GM10266 (cell line): ENCODE data around the gene EID1.

Source experiments
- DNase-seq: peaks from one replicate; pipeline ENCODE4 v3.0.0; 2012; ENCODE audit errors: extremely low spot score
- TF ChIP-seq, protein P1 (sequence below): IDR thresholded peaks from 2 replicates; pipeline ENCODE4 v1.5.1; 2012; ENCODE audit warnings: mild to moderate bottlenecking, low read depth; ENCODE audit not compliant: control insufficient read depth, insufficient read depth; ENCODE audit errors: missing control alignments

EID1 gene

DNA sequence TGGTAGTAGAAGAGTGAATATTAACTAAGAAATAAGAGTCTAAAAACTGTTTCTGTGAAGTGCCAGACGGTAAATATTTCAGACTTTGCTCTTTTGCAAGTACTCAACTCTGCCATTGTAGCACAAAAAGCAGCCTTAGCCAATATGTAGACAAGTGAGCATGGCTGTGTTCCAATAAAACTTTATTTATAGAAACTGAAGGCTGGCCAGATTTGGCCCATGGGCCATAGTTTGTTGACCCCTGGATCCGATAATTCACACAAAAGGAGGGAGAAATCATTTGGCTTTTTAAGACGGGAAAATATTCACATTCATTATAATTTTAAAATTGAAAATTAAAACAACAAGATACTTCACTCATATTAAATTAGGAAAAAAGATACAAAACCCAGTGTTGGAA, 15.4 kb downstream of the EID1 start:
- TF ChIP-seq, protein P1, sequence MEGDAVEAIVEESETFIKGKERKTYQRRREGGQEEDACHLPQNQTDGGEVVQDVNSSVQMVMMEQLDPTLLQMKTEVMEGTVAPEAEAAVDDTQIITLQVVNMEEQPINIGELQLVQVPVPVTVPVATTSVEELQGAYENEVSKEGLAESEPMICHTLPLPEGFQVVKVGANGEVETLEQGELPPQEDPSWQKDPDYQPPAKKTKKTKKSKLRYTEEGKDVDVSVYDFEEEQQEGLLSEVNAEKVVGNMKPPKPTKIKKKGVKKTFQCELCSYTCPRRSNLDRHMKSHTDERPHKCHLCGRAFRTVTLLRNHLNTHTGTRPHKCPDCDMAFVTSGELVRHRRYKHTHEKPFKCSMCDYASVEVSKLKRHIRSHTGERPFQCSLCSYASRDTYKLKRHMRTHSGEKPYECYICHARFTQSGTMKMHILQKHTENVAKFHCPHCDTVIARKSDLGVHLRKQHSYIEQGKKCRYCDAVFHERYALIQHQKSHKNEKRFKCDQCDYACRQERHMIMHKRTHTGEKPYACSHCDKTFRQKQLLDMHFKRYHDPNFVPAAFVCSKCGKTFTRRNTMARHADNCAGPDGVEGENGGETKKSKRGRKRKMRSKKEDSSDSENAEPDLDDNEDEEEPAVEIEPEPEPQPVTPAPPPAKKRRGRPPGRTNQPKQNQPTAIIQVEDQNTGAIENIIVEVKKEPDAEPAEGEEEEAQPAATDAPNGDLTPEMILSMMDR = no peak
- no peak for DNase-seq

DNA sequence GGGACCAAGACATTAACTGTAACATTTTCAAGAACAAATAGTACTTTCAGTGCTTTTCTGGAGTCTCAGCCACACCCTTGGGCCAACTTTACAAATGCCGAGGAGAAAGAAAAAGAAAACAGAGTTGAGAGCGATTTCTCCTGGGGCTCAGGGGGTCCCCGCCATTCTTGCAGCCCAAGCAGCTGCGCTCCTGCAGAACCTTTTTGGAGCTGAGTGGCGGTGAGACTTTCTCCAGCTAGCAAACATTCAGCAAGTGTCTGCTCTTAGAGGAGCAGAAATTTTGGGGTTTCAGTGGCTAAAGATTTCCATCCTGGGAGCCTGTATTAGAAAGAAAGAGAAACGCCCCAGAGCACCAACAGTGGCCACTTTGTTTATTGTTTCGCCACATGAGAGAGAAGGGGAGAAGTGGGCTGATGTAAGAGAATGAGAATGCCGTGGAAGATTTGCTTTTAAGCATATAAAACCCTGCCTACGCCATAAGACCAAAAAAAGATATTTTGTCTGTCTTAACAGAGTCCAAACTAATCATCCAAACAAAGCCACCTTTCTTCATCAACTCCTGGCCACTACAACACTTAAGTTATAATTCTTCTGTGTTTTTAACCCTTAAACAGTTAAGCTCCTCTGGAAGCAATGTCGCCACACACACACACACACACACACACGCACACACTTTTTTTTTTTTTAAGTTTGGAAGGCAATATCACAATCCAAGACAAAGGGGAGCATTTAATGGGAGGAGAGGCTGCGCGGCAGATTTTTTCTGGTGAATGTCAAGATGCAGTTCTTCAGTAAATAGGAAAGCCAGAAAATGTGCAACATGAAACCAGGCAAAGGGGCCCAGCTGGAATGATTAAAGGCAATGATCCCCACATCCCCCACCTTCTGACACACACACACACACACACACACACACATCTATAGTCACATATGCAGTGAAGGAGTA, 19.2 kb downstream of the EID1 start:
- peak; percentile 15 for DNase-seq
- TF ChIP-seq, protein P1 = no peak

DNA sequence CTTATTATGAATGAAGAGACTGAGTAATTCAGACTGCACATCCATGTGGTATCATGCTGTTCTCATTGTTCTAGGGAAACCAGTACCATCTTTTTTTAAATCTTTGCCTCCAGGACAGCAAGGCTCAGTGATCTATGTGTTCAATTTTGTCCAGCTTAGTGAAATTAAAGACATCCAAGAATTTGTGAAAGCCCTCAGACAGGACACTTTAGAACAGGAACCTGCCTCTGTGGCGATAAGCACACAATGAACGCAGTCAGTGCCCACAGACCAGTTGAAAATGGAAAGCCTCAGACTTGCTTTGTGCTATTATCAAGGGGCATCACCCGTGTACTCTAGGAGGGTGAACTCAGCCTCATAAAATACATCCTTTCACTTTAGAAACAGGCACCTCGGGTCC, 20.1 kb downstream of the EID1 start:
- TF ChIP-seq, protein P1 = no peak
- DNase-seq = no peak

DNA sequence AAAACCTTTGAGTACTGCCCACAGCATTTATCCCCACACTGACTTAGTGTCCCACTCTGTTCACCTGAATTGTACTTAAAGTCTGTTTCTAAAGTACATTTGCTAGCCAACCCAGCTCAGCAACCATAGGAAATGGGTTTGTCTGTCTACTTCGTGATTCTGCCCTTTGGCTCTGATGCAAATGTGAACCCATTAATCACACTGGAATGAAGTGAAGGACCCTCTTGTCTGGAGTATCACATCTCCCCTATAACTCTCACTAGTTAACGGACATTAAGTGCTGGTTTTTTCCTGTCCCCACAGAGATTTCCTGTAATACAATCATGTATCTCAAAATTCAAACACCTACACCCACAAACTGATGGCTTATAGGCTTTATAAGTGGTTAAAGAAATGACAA, 20.5 kb downstream of the EID1 start:
- no peak for DNase-seq
- TF ChIP-seq, protein P1 = no peak

DNA sequence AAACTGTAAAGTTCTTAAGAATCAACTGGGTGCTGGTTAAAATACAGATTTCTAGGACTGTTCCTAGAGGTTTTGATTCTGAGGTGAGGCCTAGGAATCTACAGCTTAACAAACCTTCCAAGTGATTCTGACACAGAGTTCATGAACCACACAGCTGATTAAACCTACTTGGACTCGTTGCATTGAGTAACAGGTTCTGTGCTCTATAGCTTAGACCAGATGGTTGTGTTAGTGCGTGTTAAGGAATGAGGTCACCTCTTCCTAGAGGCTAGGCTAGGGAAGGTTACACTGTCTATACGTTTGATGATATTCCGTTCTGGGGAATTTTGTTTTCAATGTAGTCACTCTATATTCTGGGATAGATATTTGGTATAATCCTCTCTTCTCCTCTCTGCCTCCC, 21.9 kb downstream of the EID1 start:
- no peak for DNase-seq
- TF ChIP-seq, protein P1 = no peak

DNA sequence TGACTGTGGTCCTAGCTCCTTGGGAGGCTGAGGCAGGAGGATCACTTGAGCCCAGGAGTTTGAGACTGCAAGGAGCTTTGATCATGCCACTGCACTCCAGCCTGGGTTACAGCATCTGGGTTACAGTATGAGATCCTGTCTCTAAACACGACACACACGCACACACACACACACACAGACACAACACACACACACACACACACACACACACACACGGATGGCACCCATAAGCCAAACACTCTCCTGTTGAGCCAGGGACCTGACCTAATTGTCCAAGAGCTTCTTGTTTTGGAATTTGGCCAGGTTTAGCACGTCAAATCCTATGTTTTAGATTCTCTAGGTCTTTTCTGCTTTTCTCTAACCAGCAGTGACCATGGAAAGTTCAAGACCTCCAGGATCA, 26.8 kb downstream of the EID1 start:
- TF ChIP-seq, protein P1 = no peak
- no peak for DNase-seq

DNA sequence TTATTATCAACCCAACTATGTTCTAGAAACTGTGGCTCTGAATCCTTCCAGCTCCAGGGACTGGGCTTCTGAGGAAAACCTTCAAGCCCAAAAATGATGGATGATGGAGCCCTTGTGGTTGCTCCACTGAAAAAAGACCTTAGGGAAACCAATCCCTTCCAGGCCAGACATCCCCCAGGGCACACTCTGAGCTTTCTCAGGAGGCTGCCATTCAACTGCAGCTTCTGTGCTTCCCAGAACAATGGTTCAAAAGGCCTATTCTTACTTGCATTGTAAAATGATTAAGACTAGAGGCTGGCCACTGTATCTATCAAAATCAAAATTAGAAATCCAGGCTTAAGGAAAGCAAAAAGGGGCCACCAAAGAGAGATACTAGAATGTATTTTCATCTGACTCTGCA, 27.3 kb downstream of the EID1 start:
- no peak for DNase-seq
- TF ChIP-seq, protein P1 = no peak
